Hepatocyte (in vitro differentiated cells): ENCODE results near the gene NOTUM. TPM values are rescaled to one million over a fixed set of nuclear protein-coding genes. Genes with fewer than 3 reads are reported as not detected.

Experiments used
- DNase-seq: peaks from one replicate; pipeline ENCODE4 v3.0.0-alpha.2; 2016; ENCODE audit warnings: low spot score
- H2AFZ ChIP-seq: fragments of 200-600 bp; sonication (generic); 2 replicates; pipeline ENCODE4 v1.6.0; 2016; ENCODE audit warnings: antibody characterized with exemption, mild to moderate bottlenecking
- H3K27ac ChIP-seq: fragments of 200-600 bp; sonication (generic); 2 replicates; pipeline ENCODE4 v1.5.1; 2016; ENCODE audit warnings: mild to moderate bottlenecking
- H3K27me3 ChIP-seq: fragments of 200-600 bp; sonication (generic); 2 replicates; pipeline ENCODE4 v1.6.1; 2016
- H3K36me3 ChIP-seq: fragments of 200-600 bp; sonication (generic); replicated peaks from 2 replicates; pipeline ENCODE4 v1.5.1; 2016; ENCODE audit warnings: low read depth; ENCODE audit not compliant: insufficient read depth
- H3K4me1 ChIP-seq: fragments of 200-600 bp; sonication (generic); 2 replicates; pipeline ENCODE4 v1.5.1; 2016; ENCODE audit warnings: mild to moderate bottlenecking, moderate library complexity; ENCODE audit not compliant: insufficient read depth
- H3K4me2 ChIP-seq: fragments of 200-600 bp; sonication (generic); 2 replicates; pipeline ENCODE4 v1.6.0; 2016
- H3K4me3 ChIP-seq: fragments of 200-600 bp; sonication (generic); 2 replicates; pipeline ENCODE4 v1.5.1; 2016; ENCODE audit warnings: mild to moderate bottlenecking
- H3K79me2 ChIP-seq: fragments of 200-600 bp; sonication (generic); 2 replicates; pipeline ENCODE4 v1.6.0; 2017; ENCODE audit warnings: mild to moderate bottlenecking
- H3K9me2 ChIP-seq: fragments of 200-600 bp; sonication (generic); replicated peaks from 2 replicates; pipeline ENCODE4 v1.6.0; 2017; ENCODE audit warnings: mild to moderate bottlenecking; ENCODE audit not compliant: insufficient read depth
- H3K9me3 ChIP-seq: fragments of 200-600 bp; sonication (generic); 2 replicates; pipeline ENCODE4 v1.5.1; 2016; ENCODE audit warnings: low read depth, mild to moderate bottlenecking
- H4K20me1 ChIP-seq: fragments of 200-600 bp; sonication (generic); 2 replicates; pipeline ENCODE4 v1.6.0; 2016; ENCODE audit warnings: mild to moderate bottlenecking; ENCODE audit not compliant: insufficient read depth, poor library complexity, severe bottlenecking
- CTCF ChIP-seq: fragments of 200-600 bp; sonication (generic); IDR thresholded peaks from 2 replicates; pipeline ENCODE4 v1.5.1; 2016; ENCODE audit warnings: antibody characterized with exemption, mild to moderate bottlenecking; ENCODE audit not compliant: poor library complexity
- EZH2 ChIP-seq: fragments of 200-600 bp; sonication (generic); IDR thresholded peaks from 2 replicates; pipeline ENCODE4 v1.6.1; 2016; ENCODE audit warnings: antibody characterized with exemption, mild to moderate bottlenecking, borderline replicate concordance
- EZH2phosphoT487 ChIP-seq: fragments of 200-600 bp; sonication (generic); IDR thresholded peaks from one replicate; pipeline ENCODE4 v1.6.1; 2018; ENCODE audit warnings: antibody characterized with exemption, mild to moderate bottlenecking, low read depth, moderate library complexity; ENCODE audit not compliant: unreplicated experiment, severe bottlenecking
- WGBS: methylation state at CpG from one replicate; pipeline ENCODE4 v1.1.6; 2016; ENCODE audit warnings: low lambda C conversion rate; ENCODE audit errors: missing lambda C conversion rate; 5-methylcytosine and 5-hydroxymethylcytosine counted together
- polyA plus RNA-seq: library from polyadenylated mRNA; unstranded; fragments of >200 nt; fragmentation: Nextera tagmentation; extraction: Ambion mirVana; gene quantifications from 2 replicates; pipeline ENCODE4 v1.2.1, GENCODE V29; 2016
- total RNA-seq: library from RNA; depleted of rRNA; stranded (reverse); fragments of >200 nt; gene quantifications from 2 replicates; pipeline ENCODE4 v1.2.3, GENCODE V29; 2014

Gene NOTUM
- total and polyA plus RNA-seq, 2 experiments from 2014 or later: 1.0 to 4.7 TPM

GRCh38 chr17:82005701-82006348 is 44.8 kb upstream of the NOTUM start:
- no peaks in the 10 kb centered on the region for H4K20me1 ChIP-seq
- no peak overlapping the region for H2AFZ ChIP-seq
- no peaks in the 10 kb centered on the region for H3K27me3 ChIP-seq
- no peak for TF ChIP-seq CTCF
- TF ChIP-seq EZH2phosphoT487: no peak
- TF ChIP-seq EZH2: no peak
- H3K9me2 ChIP-seq: no peaks in the 10 kb centered on the region
- peaks cover 7% of the 10 kb centered on the region for H3K79me2 ChIP-seq
- no peaks in the 10 kb centered on the region for H3K36me3 ChIP-seq
- peaks cover 19% of the 10 kb centered on the region for H3K4me1 ChIP-seq
- no peak overlapping the region for H3K4me3 ChIP-seq
- 96% methylated on average over 30 of the region's 30 CpGs for WGBS
- no peaks in the 10 kb centered on the region for H3K9me3 ChIP-seq
- no peak overlapping the region for H3K27ac ChIP-seq
- DNase-seq: no peak
- no peak overlapping the region for H3K4me2 ChIP-seq

- peaks cover 7% of the 10 kb centered on the region for H3K79me2 ChIP-seq
- H3K27me3 ChIP-seq: no peaks in the 10 kb centered on the region
- H3K9me2 ChIP-seq: no peaks in the 10 kb centered on the region
- H3K36me3 ChIP-seq: no peaks in the 10 kb centered on the region
- H2AFZ ChIP-seq: no peak overlapping the region
- peaks cover 25% of the 10 kb centered on the region for H3K4me1 ChIP-seq
- TF ChIP-seq CTCF (no peak), EZH2 (no peak), EZH2phosphoT487 (no peak)
- DNase-seq: no peak
- H3K27ac ChIP-seq: peak overlapping the region; percentile 58
- WGBS: 95% methylated on average over 37 of the region's 41 CpGs
- no peak overlapping the region for H3K4me2 ChIP-seq
- no peak overlapping the region for H3K4me3 ChIP-seq
- H3K9me3 ChIP-seq: no peaks in the 10 kb centered on the region
- no peaks in the 10 kb centered on the region for H4K20me1 ChIP-seq
Observed at GRCh38 chr17:82004517-82005455, 43.8 kb upstream of the NOTUM start.

- H3K27me3 ChIP-seq: no peaks in the 10 kb centered on the region
- H3K4me2 ChIP-seq: peak overlapping the region; percentile 43
- H3K9me3 ChIP-seq: no peaks in the 10 kb centered on the region
- DNase-seq: peak; percentile 88
- H4K20me1 ChIP-seq: no peaks in the 10 kb centered on the region
- no peaks in the 10 kb centered on the region for H3K36me3 ChIP-seq
- 63% methylated on average over 50 of the region's 53 CpGs for WGBS
- H2AFZ ChIP-seq: no peak overlapping the region
- no peaks in the 10 kb centered on the region for H3K9me2 ChIP-seq
- H3K4me3 ChIP-seq: no peak overlapping the region
- no peak for TF ChIP-seq CTCF
- TF ChIP-seq EZH2phosphoT487: no peak
- no peak for TF ChIP-seq EZH2
- peaks cover 28% of the 10 kb centered on the region for H3K4me1 ChIP-seq
- H3K79me2 ChIP-seq: peaks cover 7% of the 10 kb centered on the region
- peak overlapping the region; percentile 68 for H3K27ac ChIP-seq
Observed at GRCh38 chr17:82003411-82004381, 42.7 kb upstream of the NOTUM start.
